ENCODE results near the gene SUPT4H1.

DNA sequence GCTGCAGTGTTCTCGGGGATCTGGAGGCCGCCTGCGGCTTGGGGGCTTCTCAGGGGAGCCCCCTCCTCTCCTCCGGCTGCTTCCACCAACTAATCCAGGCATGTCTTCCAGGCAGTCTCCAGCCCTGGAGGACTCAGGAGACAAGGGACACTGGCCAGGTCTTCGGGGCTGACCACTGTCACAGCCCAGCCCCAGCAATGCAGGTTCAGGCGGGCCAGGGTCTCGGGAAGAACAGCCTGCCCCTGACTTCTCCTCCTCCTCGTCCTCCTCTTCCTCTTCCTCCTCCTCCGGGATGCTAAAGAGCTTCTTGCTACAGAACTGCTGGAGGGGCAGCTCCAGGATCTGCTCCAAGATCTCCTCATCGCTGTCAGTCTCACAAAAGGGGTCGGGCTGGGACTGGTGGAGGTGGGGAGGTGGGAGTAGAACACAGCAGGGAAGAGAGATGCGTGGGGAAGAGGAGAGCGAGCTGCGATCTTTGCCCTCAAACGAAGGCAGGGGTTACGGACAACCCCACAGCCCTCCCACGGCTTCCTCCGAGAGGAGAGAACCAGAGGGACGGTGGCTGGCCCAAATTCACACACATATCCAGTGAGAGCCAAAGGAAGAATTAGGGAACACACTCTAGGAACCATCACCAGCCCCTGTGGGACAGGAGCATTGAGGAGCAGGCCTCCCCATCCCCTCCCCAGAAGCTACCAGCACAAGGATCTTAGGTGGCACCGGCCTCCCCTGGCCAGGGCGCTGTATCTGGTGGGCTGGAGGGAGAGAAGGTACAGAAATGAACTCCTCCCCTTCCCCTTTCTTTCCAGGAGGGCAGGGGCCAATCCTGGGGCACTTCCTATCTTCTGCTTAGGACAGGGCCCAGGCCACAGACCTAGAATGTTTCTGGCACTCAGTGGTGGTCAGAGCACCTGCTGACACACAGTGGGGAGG lies 42.8 kb downstream of the SUPT4H1 start:
- TF ChIP-seq CREB1 (IDR thresholded peaks at IDR 0.05; ENCODE audit: low read depth) (no peak), NFIC (IDR thresholded peaks at IDR 0.05) (no peak), CEBPB (IDR thresholded peaks at IDR 0.05) (no peak), YY1 (IDR thresholded peaks at IDR 0.05; ENCODE audit: low read depth) (no peak), RAD21 (IDR thresholded peaks at IDR 0.05; ENCODE audit: low read depth) (no peak), EP300 (IDR thresholded peaks at IDR 0.05; ENCODE audit: borderline replicate concordance) (no peak)
- TF ChIP-seq, protein P1, sequence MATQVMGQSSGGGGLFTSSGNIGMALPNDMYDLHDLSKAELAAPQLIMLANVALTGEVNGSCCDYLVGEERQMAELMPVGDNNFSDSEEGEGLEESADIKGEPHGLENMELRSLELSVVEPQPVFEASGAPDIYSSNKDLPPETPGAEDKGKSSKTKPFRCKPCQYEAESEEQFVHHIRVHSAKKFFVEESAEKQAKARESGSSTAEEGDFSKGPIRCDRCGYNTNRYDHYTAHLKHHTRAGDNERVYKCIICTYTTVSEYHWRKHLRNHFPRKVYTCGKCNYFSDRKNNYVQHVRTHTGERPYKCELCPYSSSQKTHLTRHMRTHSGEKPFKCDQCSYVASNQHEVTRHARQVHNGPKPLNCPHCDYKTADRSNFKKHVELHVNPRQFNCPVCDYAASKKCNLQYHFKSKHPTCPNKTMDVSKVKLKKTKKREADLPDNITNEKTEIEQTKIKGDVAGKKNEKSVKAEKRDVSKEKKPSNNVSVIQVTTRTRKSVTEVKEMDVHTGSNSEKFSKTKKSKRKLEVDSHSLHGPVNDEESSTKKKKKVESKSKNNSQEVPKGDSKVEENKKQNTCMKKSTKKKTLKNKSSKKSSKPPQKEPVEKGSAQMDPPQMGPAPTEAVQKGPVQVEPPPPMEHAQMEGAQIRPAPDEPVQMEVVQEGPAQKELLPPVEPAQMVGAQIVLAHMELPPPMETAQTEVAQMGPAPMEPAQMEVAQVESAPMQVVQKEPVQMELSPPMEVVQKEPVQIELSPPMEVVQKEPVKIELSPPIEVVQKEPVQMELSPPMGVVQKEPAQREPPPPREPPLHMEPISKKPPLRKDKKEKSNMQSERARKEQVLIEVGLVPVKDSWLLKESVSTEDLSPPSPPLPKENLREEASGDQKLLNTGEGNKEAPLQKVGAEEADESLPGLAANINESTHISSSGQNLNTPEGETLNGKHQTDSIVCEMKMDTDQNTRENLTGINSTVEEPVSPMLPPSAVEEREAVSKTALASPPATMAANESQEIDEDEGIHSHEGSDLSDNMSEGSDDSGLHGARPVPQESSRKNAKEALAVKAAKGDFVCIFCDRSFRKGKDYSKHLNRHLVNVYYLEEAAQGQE (IDR thresholded peaks at IDR 0.05; ENCODE audit: low read depth): no peak

Data from Ishikawa (cell line).